Osteocyte (in vitro differentiated cells): ENCODE measurements around the gene TTYH2. TPM values are rescaled to one million over a fixed set of nuclear protein-coding genes. Genes with fewer than 3 reads are reported as not detected.

Source experiments
- DNase-seq: peaks from one replicate; pipeline ENCODE4 v3.0.0; 2021; ENCODE audit warnings: mixed read lengths; ENCODE audit not compliant: unreplicated experiment; ENCODE audit errors: extremely low spot score
- H3K27ac Mint-ChIP-seq: one replicate; pipeline ENCODE4 v1.8.0; 2021; ENCODE audit warnings: mild to moderate bottlenecking, mixed read lengths; ENCODE audit not compliant: unreplicated experiment
- H3K27me3 Mint-ChIP-seq: one replicate; pipeline ENCODE4 v1.8.0; 2021; ENCODE audit warnings: mixed read lengths; ENCODE audit not compliant: unreplicated experiment
- H3K36me3 Mint-ChIP-seq: one replicate; pipeline ENCODE4 v1.8.0; 2021; ENCODE audit warnings: mixed read lengths; ENCODE audit not compliant: unreplicated experiment
- H3K4me1 Mint-ChIP-seq: one replicate; pipeline ENCODE4 v1.8.0; 2021; ENCODE audit warnings: mixed read lengths; ENCODE audit not compliant: unreplicated experiment
- H3K4me3 Mint-ChIP-seq: one replicate; pipeline ENCODE4 v1.8.0; 2021; ENCODE audit warnings: mild to moderate bottlenecking, moderate library complexity, mixed read lengths; ENCODE audit not compliant: unreplicated experiment
- H3K9me3 Mint-ChIP-seq: one replicate; pipeline ENCODE4 v1.8.0; 2021; ENCODE audit warnings: mixed read lengths; ENCODE audit not compliant: unreplicated experiment
- CTCF ChIP-seq: fragments of 200-600 bp; sonication (generic); IDR thresholded peaks from 2 replicates; pipeline ENCODE4 v1.5.0; 2021; ENCODE audit warnings: antibody characterized with exemption, mild to moderate bottlenecking, moderate library complexity
- total RNA-seq: library from RNA; stranded (reverse); gene quantifications from 2 replicates; pipeline ENCODE4 v1.2.1, GENCODE V29; 2021

The TTYH2 gene
- total RNA-seq, 1 donor from 2014 or later = 1.8 TPM

GRCh38 chr17:74222399-74222798 is 9.0 kb downstream of the TTYH2 start:
- Mint-ChIP-seq H3K27ac (no peak overlapping the region), H3K27me3 (no peaks in the 10 kb centered on the region), H3K9me3 (no peaks in the 10 kb centered on the region), H3K4me3 (no peak overlapping the region), H3K4me1 (no peaks in the 10 kb centered on the region), H3K36me3 (no peaks in the 10 kb centered on the region)
- TF ChIP-seq CTCF = no peak
- DNase-seq = no peak

GRCh38 chr17:74223901-74224300 is 10.5 kb downstream of the TTYH2 start:
- no peak for DNase-seq
- H3K4me1 Mint-ChIP-seq = no peaks in the 10 kb centered on the region
- no peaks in the 10 kb centered on the region for H3K27me3 Mint-ChIP-seq
- H3K4me3 Mint-ChIP-seq = no peak overlapping the region
- no peak overlapping the region for H3K27ac Mint-ChIP-seq
- no peaks in the 10 kb centered on the region for H3K9me3 Mint-ChIP-seq
- H3K36me3 Mint-ChIP-seq = no peaks in the 10 kb centered on the region
- TF ChIP-seq CTCF = no peak

- no peak overlapping the region for H3K27ac Mint-ChIP-seq
- H3K27me3 Mint-ChIP-seq = no peaks in the 10 kb centered on the region
- DNase-seq = no peak
- H3K4me3 Mint-ChIP-seq = no peak overlapping the region
- H3K4me1 Mint-ChIP-seq = no peaks in the 10 kb centered on the region
- no peak for TF ChIP-seq CTCF
- no peaks in the 10 kb centered on the region for H3K9me3 Mint-ChIP-seq
- H3K36me3 Mint-ChIP-seq = no peaks in the 10 kb centered on the region
Observed at GRCh38 chr17:74224959-74225725, 11.8 kb downstream of the TTYH2 start.

GRCh38 chr17:74226252-74226651 is 12.9 kb downstream of the TTYH2 start:
- no peaks in the 10 kb centered on the region for H3K4me1 Mint-ChIP-seq
- no peaks in the 10 kb centered on the region for H3K36me3 Mint-ChIP-seq
- H3K9me3 Mint-ChIP-seq = no peaks in the 10 kb centered on the region
- no peak for DNase-seq
- no peak overlapping the region for H3K4me3 Mint-ChIP-seq
- H3K27me3 Mint-ChIP-seq = no peaks in the 10 kb centered on the region
- no peak for TF ChIP-seq CTCF
- H3K27ac Mint-ChIP-seq = no peak overlapping the region

GRCh38 chr17:74227271-74228080 is 14.1 kb downstream of the TTYH2 start:
- DNase-seq = no peak
- Mint-ChIP-seq H3K9me3 (no peaks in the 10 kb centered on the region), H3K4me1 (no peaks in the 10 kb centered on the region), H3K27me3 (no peaks in the 10 kb centered on the region), H3K36me3 (no peaks in the 10 kb centered on the region), H3K4me3 (no peak overlapping the region), H3K27ac (no peak overlapping the region)
- TF ChIP-seq CTCF = no peak
